WI38 (cell line): ENCODE data around the gene CYSRT1.

Experiments
- H3K4me3 ChIP-seq: 2 replicates; pipeline ENCODE4 v1.5.1; 2011; ENCODE audit warnings: low read depth, mild to moderate bottlenecking, control low read depth, low read length
- CTCF ChIP-seq: IDR thresholded peaks from 2 replicates; pipeline ENCODE4 v1.5.1; 2012; ENCODE audit warnings: low read depth, mild to moderate bottlenecking, control low read depth, low read length

CYSRT1 gene

GRCh38 chr9:137272241-137273094, 47.5 kb downstream of the CYSRT1 start:
- no peak for TF ChIP-seq CTCF
- no peak overlapping the region for H3K4me3 ChIP-seq

- no peak overlapping the region for H3K4me3 ChIP-seq
- no peak for TF ChIP-seq CTCF
Observed at GRCh38 chr9:137273095-137273490, 48.1 kb downstream of the CYSRT1 start.

- no peak overlapping the region for H3K4me3 ChIP-seq
- TF ChIP-seq CTCF: no peak
Observed at GRCh38 chr9:137273611-137274320, 48.8 kb downstream of the CYSRT1 start.

- no peak for TF ChIP-seq CTCF
- H3K4me3 ChIP-seq: no peak overlapping the region
Observed at GRCh38 chr9:137275203-137275587, 50.2 kb downstream of the CYSRT1 start.
